ENCODE measurements around the gene NEURL4.
"Not testable (repeated sequence)": the region's sequence is repeated elsewhere in the genome, so short reads cannot be mapped to it uniquely, and the experiment has no call there.

NEURL4 gene

GRCh38 chr17:7346761-7347614, 17.9 kb upstream of the NEURL4 start:
- DNase-seq, result no peak

- no peak for DNase-seq
Measured at GRCh38 chr17:7343250-7343649, 14.1 kb upstream of the NEURL4 start.

DNA sequence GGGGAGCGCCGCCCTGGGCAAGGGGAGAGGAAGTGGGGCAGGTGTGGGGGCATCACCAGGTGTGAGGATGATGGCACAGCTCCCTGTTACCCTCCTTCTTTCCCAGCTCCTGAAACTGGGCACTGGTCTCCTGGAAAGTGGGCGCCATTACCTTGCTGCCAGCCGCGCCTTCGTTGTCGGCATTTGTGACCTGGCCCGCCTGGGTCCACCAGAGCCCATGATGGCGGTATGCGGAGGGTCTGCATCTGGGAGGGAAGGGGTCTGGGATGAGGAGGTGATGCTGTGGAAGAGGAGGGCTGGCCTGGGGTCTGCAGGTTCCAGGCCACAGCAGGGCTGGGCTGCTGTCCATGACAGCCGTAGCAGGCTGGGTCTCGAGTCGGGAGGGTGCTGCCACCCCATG, 12.7 kb upstream of the NEURL4 start:
- no peak for DNase-seq

DNA sequence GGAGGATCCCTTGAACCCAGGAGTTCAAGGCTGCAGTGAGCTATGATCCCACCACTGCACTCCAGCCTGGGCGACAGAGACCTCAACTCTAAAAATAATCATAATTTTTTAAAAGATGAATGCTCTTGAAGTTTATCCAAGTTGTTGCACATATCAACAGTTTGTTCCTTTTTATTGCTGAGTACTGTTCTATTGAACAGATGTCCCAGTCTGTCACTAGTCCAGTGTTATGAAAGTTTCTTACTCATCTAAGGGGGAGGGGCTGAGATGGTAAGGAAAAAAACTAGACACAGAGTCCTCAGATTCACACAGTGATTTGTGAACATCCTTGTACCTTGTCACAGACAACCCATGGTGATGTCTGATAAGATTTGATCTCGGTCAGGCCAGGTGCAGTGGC, 11.0 kb upstream of the NEURL4 start:
- DNase-seq, result no peak

DNA sequence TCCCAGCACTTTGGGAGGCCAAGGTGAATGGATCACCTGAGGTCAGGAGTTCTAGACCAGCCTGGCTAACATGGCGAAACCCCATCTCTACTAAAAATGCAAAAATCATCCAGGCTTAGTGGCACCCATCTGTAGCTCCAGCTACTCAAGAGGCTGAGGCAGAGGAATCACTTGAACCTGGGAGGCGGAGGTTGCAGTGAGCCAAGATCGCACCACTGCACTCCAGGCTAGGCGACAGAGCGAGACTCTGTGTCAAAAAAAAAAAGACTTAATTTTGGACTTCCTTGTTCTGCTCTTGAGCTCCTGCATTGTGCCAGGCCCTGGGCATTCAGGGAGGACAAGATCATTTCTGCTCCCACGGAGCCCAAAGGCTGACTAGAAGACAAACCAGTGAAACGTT, 8.5 kb upstream of the NEURL4 start:
- not testable (repeated sequence) for DNase-seq

DNA sequence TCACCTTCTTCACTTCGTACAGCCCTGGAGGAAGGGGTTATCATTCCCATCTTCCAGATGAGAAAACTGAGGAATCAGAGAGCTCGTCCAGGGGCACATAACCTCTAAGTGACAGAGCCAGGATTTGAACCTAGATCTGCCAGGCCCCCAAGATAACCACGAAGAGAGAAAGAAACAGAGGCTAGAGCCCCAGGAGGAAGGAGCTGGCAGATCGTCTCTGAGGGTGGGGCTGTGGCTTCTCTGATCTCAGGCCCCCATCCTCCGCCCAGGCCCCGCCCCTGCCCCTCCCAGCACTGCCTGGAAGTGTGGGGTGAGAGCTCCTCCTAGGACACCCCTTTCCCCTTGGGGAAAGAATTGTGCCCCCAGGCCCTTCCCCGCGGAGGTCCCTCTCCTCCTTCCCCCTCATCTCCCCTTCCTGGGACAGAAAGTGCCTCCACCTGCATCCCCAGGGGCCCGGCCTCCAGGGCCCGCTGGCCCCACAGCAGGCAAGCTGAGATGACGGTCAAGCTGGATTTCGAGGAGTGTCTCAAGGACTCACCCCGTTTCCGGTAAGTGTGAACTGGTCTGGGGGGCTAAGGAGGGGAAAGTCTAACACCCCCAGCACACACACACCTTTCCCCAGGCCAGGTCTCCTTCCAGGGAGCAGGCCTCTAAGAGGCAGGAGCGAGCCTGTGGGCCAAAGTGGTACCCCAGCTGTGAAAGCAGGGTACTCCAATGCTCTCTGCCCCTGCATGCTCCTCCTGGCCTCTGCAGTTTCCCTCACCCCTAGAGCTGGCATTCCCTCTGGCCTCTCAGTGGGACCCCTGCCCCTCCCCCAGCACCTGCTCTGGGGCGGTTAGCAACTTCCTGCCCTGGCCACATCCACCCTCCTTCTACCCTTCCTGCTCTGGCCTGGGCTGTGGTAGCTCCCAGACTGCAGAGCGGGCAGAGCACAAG, 7.4 kb upstream of the NEURL4 start, which contains the start of gene ACAP1:
ACAP1 (plus strand) TSS at position 290 of the 936 bp plus-strand sequence; CDS start at position 496, 206 bp downstream.
- no peak for DNase-seq

- not testable (repeated sequence) for DNase-seq
Measured at GRCh38 chr17:7335765-7336164, 6.6 kb upstream of the NEURL4 start.

DNA sequence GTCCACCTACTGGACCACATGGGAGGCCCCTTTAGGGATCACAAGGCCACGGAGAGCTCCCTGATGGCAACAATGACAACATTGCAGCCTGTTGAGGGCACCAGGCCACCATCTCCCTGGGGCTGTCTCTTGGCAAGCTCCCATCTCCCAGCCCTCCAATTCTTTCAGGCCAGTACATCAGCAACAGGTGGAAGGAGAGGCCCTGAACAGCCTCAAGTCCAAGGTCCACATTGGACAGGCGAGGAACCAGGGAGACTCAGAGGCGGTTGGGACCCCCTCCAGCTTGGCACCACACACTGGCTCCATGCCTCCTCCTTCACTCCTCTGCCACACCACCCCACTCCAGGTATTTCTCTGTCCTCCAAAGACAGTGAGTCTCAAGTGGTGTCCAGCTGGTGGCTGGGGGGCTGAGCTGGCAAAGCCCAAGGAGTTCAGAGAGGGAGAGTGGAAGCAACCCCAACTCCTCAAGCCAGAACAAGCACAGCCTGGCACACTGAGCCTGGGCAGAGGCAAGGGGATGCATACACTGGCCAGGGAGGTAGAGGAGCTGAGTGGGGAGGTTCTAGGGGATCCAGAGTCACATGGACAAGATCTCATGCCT, 5.9 kb upstream of the NEURL4 start:
- DNase-seq, result no peak

- DNase-seq, result not testable (repeated sequence)
Measured at GRCh38 chr17:7332600-7333069, 3.5 kb upstream of the NEURL4 start.

DNA sequence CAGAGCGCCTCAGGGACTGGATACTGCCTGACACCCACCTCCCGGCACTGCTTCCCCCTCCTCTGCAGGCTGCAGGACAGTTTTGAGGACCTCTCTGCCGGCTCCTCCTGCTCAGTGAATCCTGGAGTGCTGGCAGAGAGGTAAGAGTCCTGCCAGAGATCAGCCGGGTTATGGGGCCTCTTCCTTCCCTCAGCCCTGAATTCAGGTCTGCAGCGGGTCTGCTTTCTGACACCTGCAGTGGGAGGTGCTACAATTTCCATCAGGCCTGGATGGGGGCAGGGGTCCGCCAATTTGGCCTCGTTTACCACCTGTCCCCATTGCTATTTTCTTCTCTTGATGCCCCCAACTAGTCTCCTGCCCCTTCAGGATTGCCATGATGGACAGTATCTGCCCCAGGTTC, 3.0 kb upstream of the NEURL4 start:
- no peak for DNase-seq

GRCh38 chr17:7330638-7331015, 1.5 kb upstream of the NEURL4 start:
- DNase-seq, result no peak

GRCh38 chr17:7329997-7330637, 982 bp upstream of the NEURL4 start:
- DNase-seq, result peak; percentile 16

DNA sequence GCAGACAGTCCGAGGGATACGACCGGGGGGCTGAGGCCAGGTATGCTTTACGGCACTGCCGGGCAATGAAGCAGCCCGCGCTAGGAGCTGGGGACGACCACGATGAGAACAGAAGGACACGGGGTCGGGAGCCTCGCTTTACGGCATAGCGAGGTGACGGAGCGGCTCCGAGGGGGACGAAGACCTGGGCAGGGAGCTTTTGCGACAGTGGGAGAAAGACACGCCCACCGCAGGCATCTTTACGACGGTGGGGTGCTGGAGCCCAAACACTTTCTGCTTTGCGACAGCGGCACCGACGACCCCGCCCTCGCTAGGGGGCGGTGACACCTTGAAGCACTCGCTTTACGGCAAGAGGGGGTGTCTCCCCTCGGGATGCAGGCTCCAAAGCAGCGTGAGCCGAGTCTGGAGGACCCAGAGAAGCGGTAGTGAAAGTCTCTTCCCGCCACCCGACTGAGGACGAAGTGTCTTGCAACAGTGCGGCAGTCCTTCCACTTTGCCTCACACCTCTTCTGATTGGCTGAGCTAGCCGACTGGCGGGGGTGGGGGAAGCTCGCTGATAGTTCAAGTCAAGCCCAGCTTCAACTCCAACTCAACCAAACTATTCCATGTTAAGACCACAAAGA, 350 bp upstream of the NEURL4 start:
- DNase-seq, result peak; percentile 90

- DNase-seq, result no peak
Measured at GRCh38 chr17:7328009-7328408, 1.1 kb downstream of the NEURL4 start.

DNA sequence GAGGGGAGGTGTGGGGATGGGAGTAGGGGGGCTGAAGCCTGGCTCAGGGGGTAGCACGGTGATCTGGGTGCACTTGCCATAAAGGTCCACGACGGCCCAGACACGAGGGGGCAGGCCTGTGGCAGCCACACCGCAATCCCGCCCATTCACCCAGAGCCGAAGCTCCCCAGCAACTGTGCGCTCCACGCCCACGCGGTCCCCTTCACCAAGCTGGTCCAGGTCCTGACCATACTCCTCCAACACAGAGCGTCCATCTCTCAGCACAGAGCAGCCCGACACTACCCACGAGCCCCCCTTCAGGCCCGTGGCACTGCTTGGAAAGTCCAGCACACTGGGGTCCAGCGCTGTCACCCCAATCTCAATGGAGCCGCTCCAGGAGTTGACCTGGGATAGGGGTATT, 1.6 kb downstream of the NEURL4 start:
- no peak for DNase-seq

DNA sequence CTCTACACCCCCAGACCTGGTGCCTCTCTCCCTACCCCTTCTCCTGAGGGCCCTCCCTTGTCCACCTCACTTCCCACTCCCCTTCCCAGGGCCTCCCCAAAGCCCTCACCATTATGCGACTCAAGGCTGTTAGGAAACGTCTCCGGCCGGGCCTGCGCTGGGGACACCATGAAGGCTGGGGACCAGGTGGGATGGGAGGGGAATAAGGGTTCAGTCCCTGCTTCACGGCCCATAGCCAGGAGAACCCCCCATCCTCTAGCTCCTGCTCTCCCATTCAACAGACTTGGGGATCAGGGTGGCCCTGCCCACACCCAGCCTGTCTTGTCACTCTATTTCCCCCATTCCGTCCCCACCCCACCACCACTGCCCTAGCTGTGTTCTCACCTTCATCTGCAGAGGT, 2.1 kb downstream of the NEURL4 start:
- no peak for DNase-seq

DNA sequence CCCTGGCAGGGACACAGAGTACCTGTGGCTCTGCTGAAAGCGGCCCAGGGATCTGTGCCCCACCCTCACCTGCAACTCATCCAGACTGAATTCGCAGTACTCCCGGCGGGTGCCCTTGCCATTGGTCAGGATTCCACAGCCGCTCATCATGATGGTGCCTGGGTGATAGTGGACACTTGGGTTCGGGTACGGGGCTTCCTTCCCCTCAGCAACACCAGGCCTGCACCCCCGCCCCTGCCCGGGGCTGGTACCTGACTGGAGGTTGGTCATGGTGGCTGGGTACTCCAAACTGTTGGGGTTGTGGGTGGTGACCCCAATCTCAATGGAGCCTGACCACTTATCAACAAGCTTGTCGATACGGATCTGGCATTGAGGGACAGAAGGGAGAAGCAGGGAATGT, 2.9 kb downstream of the NEURL4 start:
- no peak for DNase-seq

DNA sequence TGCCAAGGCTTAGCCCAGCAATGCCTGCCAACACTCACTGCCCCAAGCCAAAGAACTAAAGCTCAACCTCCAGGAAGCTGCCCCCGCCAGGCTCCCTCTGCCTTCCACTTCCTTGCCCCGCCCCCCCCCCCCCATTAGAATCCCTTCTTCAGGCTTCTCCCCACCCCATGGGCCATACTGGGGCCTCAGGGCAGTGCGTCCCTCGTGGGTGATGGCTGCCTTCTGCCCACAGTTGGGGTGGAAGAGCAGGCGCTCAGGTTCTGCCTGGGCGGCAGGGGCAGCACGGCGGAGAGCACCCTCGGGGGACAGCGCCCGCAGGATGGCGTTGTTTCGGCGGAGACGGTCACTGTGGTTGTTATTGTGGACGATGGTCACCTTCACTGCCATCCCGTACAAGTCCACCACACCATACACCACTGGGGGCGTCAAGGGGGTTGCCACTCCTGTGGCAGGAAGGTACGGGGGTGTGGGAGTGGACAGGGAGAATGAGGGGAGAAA, 4.1 kb downstream of the NEURL4 start:
- DNase-seq, result no peak

DNA sequence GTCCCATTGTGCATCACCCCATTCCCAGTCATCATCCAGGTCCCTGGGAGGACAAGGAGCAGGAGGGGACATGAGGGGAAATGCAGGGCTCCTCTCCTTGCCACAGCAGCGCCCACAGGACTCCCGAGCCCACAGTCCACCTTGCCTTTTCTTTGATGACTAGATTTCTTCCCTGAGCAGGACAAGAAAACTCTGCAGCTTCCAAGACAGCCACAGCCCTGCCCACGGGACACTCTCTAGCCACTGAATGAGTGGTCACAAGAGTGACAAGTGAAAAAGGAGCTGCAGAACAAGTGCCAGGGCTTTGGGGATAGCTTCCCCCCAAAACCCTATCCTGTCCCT, 4.7 kb downstream of the NEURL4 start:
- no peak for DNase-seq

- DNase-seq, result no peak
Measured at GRCh38 chr17:7323731-7324437, 5.3 kb downstream of the NEURL4 start.

- DNase-seq, result no peak
Measured at GRCh38 chr17:7322520-7323194, 6.5 kb downstream of the NEURL4 start.
